ENCODE results near the gene CELA2B. TPM values are rescaled to one million over a fixed set of nuclear protein-coding genes. Genes with fewer than 3 reads are reported as not detected.
"Not testable (repeated sequence)": the region's sequence is repeated elsewhere in the genome, so short reads cannot be mapped to it uniquely, and the experiment has no call there.

CELA2B gene
- total and polyA plus RNA-seq, 9 of the 15 experiments (the other 6 are each of a cell fraction or from before 2014, with no cell fraction given) = 0.25 to 2.1 (median 0.38) TPM; not detected in 5

DNA sequence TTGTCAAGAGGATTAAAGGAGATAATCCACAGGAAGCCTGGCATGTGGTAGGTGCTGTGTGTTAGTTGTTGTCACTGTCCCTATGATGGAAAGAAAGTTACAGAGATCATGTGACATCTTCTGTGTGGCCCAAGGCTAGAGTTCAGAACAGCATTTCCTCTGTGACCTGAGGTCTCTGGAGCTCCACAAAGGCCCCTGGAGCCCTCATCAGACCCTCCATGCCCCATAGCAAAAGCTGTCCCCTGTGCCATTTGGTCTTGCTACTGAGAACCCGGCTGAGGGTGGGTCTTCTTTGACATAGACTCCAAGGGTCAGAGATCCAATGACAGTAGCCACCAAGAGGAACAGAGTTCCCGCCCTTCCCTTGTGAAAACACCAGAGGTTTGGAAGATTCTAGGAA lies 8.1 kb downstream of the CELA2B start (continued):
- TF ChIP-seq, protein P1, sequence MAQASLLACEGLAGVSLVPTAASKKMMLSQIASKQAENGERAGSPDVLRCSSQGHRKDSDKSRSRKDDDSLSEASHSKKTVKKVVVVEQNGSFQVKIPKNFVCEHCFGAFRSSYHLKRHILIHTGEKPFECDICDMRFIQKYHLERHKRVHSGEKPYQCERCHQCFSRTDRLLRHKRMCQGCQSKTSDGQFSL (CRISPR knock-in tag; IDR thresholded peaks at IDR 0.05) = no peak
- TF ChIP-seq, protein P1 (tag; IDR thresholded peaks at IDR 0.05) = no peak

DNA sequence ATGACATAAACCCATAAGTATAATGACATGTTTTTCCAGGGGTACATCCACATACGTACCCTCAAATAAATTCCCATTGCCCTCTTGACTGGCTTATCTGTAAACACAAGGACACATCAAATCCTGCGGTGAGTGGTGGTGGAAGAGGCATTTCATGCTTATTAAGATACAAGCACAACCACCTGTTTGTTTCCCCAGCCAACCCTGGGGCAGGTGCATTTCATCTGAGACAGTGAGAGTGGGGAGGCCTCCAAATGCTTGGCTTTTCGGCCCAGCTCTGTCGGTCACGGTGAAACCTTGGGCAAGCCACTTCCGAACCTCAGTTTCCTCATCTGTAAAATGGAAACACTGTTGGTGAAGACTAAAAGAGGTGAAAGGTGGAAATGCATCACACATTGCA lies 8.5 kb downstream of the CELA2B start:
- ATAC-seq; CTCF ChIA-PET (ENCODE audit: low intra/inter-chr PET ratio); H2AFZ ChIP-seq (ENCODE audit: low read depth, low read length); H3K79me2 ChIP-seq (ENCODE audit: control insufficient read depth, insufficient read depth, low read length); H3K9ac ChIP-seq (ENCODE audit: insufficient read depth in 1 of 2, low read depth in 2 of 2, low read length in 2 of 2); BruUV-seq (replicated peaks); H4K20me1 ChIP-seq (replicated peaks; ENCODE audit: control insufficient read depth, insufficient read depth, low read length); H3K9me1 ChIP-seq (ENCODE audit: control insufficient read depth, insufficient read depth, low read length); H3K27ac ChIP-seq (ENCODE audit: extremely low read depth, low read depth, low read length); H3K9me3 ChIP-seq (replicated peaks; ENCODE audit: control insufficient read depth, insufficient read depth, low read depth, low read length); intact Hi-C loops (cut with micrococcal nuclease); H3K4me1 ChIP-seq (replicated peaks in 1 of 2; ENCODE audit: control insufficient read depth in 2 of 2, insufficient read depth in 2 of 2, low read length in 2 of 2); H3K36me3 ChIP-seq (ENCODE audit: control insufficient read depth, insufficient read depth, low read length); H3K27me3 ChIP-seq (ENCODE audit: control insufficient read depth in 2 of 2, insufficient read depth in 2 of 2, low read length in 2 of 2); DNase-seq (ENCODE audit: extremely low read depth in 1 of 4, low spot score in 3 of 4); H3K4me2 ChIP-seq (ENCODE audit: insufficient read depth, low read length); H3K4me3 ChIP-seq; in situ Hi-C loops (cut with MboI); POLR2A ChIA-PET; FAIRE-seq: not testable (repeated sequence)
- TF ChIP-seq RBM25 (IDR thresholded peaks at IDR 0.05; ENCODE audit: low read depth, low read length, severe bottlenecking) (peak; percentile 46), KDM1A (IDR thresholded peaks at IDR 0.05) (0 out of 4 replicates have a peak, but pooled peaks of 1 of the 2 experiments have one; percentile 31), BCOR (IDR thresholded peaks at IDR 0.05) (peak; percentile 60; the same call in 1 of the 2 replicates)
- WGBS (ENCODE audit: insufficient coverage, low coverage, missing lambda C conversion rate) = 68% methylated on average over 6 of the region's 6 CpGs
